Measurements from ENCODE around the gene CERS3. TPM values are rescaled to one million over a fixed set of nuclear protein-coding genes. Genes with fewer than 3 reads are reported as not detected.

The CERS3 gene
- polyA plus RNA-seq, 1 experiment = not detected

GRCh38 chr15:100476805-100477204 lies 51.9 kb downstream of the CERS3 start:
- ChIA-PET CTCF (no interaction called here), POLR2A (no interaction called here)
- no peak for TF ChIP-seq CTCF (IDR thresholded peaks at IDR 0.05; ENCODE audit: low read depth, low read length)

GRCh38 chr15:100472736-100473135 lies 56.0 kb downstream of the CERS3 start:
- no peak for TF ChIP-seq CTCF (IDR thresholded peaks at IDR 0.05; ENCODE audit: low read depth, low read length)
- H3K27me3 ChIP-seq (ENCODE audit: control insufficient read depth, insufficient read depth, low read length) = no peaks in the 10 kb centered on the region
- no peak overlapping the region for H3K4me3 ChIP-seq (ENCODE audit: low read depth, low read length)
- ChIA-PET POLR2A (no interaction called here), CTCF (no interaction called here)
- no peaks in the 10 kb centered on the region for H3K9me3 ChIP-seq (ENCODE audit: control insufficient read depth, insufficient read depth, low read length)
- no peak overlapping the region for H3K27ac ChIP-seq (ENCODE audit: low read depth, low read length)
- no peak for DNase-seq (ENCODE audit: low read depth, low spot score)

More at GRCh38 chr15:100476805-100477204, 51.9 kb downstream of the CERS3 start:
- Histone ChIP-seq H3K4me3 (ENCODE audit: low read depth, low read length) (no peak overlapping the region), H3K9me3 (ENCODE audit: control insufficient read depth, insufficient read depth, low read length) (no peaks in the 10 kb centered on the region), H3K27ac (ENCODE audit: low read depth, low read length) (no peak overlapping the region), H3K27me3 (ENCODE audit: control insufficient read depth, insufficient read depth, low read length) (no peaks in the 10 kb centered on the region)
- no peak for DNase-seq (ENCODE audit: low read depth, low spot score)

- CTCF ChIA-PET = no interaction called here
- no peak for TF ChIP-seq CTCF (IDR thresholded peaks at IDR 0.05; ENCODE audit: low read depth, low read length)
- no peaks in the 10 kb centered on the region for H3K27me3 ChIP-seq (ENCODE audit: control insufficient read depth, insufficient read depth, low read length)
- POLR2A ChIA-PET = no interaction called here
- no peak overlapping the region for H3K4me3 ChIP-seq (ENCODE audit: low read depth, low read length)
- H3K27ac ChIP-seq (ENCODE audit: low read depth, low read length) = no peak overlapping the region
- no peaks in the 10 kb centered on the region for H3K9me3 ChIP-seq (ENCODE audit: control insufficient read depth, insufficient read depth, low read length)
- DNase-seq (ENCODE audit: low read depth, low spot score) = no peak
Measured at GRCh38 chr15:100471933-100472332, 56.8 kb downstream of the CERS3 start.

- ChIA-PET CTCF (no interaction called here), POLR2A (no interaction called here)
- Histone ChIP-seq H3K4me3 (ENCODE audit: low read depth, low read length) (no peak overlapping the region), H3K9me3 (ENCODE audit: control insufficient read depth, insufficient read depth, low read length) (no peaks in the 10 kb centered on the region), H3K27ac (ENCODE audit: low read depth, low read length) (no peak overlapping the region), H3K27me3 (ENCODE audit: control insufficient read depth, insufficient read depth, low read length) (no peaks in the 10 kb centered on the region)
- no peak for TF ChIP-seq CTCF (IDR thresholded peaks at IDR 0.05; ENCODE audit: low read depth, low read length)
- DNase-seq (ENCODE audit: low read depth, low spot score) = no peak
Measured at GRCh38 chr15:100468285-100468684, 60.5 kb downstream of the CERS3 start.

- ChIA-PET CTCF (no interaction called here), POLR2A (no interaction called here)
- Histone ChIP-seq H3K9me3 (ENCODE audit: control insufficient read depth, insufficient read depth, low read length) (no peaks in the 10 kb centered on the region), H3K27ac (ENCODE audit: low read depth, low read length) (no peak overlapping the region), H3K27me3 (ENCODE audit: control insufficient read depth, insufficient read depth, low read length) (no peaks in the 10 kb centered on the region), H3K4me3 (ENCODE audit: low read depth, low read length) (no peak overlapping the region)
- no peak for TF ChIP-seq CTCF (IDR thresholded peaks at IDR 0.05; ENCODE audit: low read depth, low read length)
- no peak for DNase-seq (ENCODE audit: low read depth, low spot score)
Measured at GRCh38 chr15:100466073-100466472, 62.7 kb downstream of the CERS3 start.

All from AG04450 (cell line).